ENCODE results near the gene LMO7. TPM values are rescaled to one million over a fixed set of nuclear protein-coding genes. Genes with fewer than 3 reads are reported as not detected.

Gene LMO7
- total and polyA plus RNA-seq, 3 donors from 2014 or later = 39.1 to 132 (median 111) TPM

- no peak for TF ChIP-seq POLR2A (IDR thresholded peaks at IDR 0.05)
- no peak for TF ChIP-seq CTCF (IDR thresholded peaks at IDR 0.05)
- intact Hi-C loops (cut with DNase I; ENCODE audit: low total_unique reads) = no loop called here
- H3K4me3 ChIP-seq = no peak overlapping the region
- H3K27me3 ChIP-seq = no peaks in the 10 kb centered on the region
- H3K27ac ChIP-seq = no peak overlapping the region
- H3K36me3 ChIP-seq (ENCODE audit: low read depth, missing control alignments) = no peaks in the 10 kb centered on the region
- no peaks in the 10 kb centered on the region for H3K9me3 ChIP-seq
- H3K4me1 ChIP-seq = no peaks in the 10 kb centered on the region
- WGBS, 2 donors = 93 to 97% methylated on average over 2 of the region's 2 CpGs
- no peak for DNase-seq
These were observed 33.1 kb upstream of the LMO7 start for GRCh38 chr13:75603038-75603437.

GRCh38 chr13:75607447-75607846 is 28.7 kb upstream of the LMO7 start:
- H3K36me3 ChIP-seq (ENCODE audit: low read depth, missing control alignments) = no peaks in the 10 kb centered on the region
- DNase-seq = no peak
- no peaks in the 10 kb centered on the region for H3K27me3 ChIP-seq
- TF ChIP-seq POLR2A (IDR thresholded peaks at IDR 0.05) (no peak), CTCF (IDR thresholded peaks at IDR 0.05) (no peak)
- intact Hi-C loops (cut with DNase I; ENCODE audit: low total_unique reads) = no loop called here
- no peaks in the 10 kb centered on the region for H3K9me3 ChIP-seq
- H3K4me3 ChIP-seq = no peak overlapping the region
- no peaks in the 10 kb centered on the region for H3K4me1 ChIP-seq
- no peak overlapping the region for H3K27ac ChIP-seq
- 97 to 98% methylated on average over 2 of the region's 2 CpGs for WGBS, 2 donors

- H3K4me3 ChIP-seq = no peak overlapping the region
- no peaks in the 10 kb centered on the region for H3K36me3 ChIP-seq (ENCODE audit: low read depth, missing control alignments)
- no peak overlapping the region for H3K27ac ChIP-seq
- H3K9me3 ChIP-seq = no peaks in the 10 kb centered on the region
- no peaks in the 10 kb centered on the region for H3K4me1 ChIP-seq
- intact Hi-C loops (cut with DNase I; ENCODE audit: low total_unique reads) = no loop called here
- H3K27me3 ChIP-seq = no peaks in the 10 kb centered on the region
- no peak for DNase-seq
- TF ChIP-seq CTCF (IDR thresholded peaks at IDR 0.05) (no peak), POLR2A (IDR thresholded peaks at IDR 0.05) (no peak)
These were observed 25.7 kb upstream of the LMO7 start for GRCh38 chr13:75610466-75610865.

- intact Hi-C loops (cut with DNase I; ENCODE audit: low total_unique reads) = no loop called here
- WGBS, 2 donors = 75 to 77% methylated on average over 2 of the region's 2 CpGs
- Histone ChIP-seq H3K4me3 (no peak overlapping the region), H3K27me3 (no peaks in the 10 kb centered on the region), H3K4me1 (no peaks in the 10 kb centered on the region), H3K9me3 (no peaks in the 10 kb centered on the region), H3K27ac (no peak overlapping the region), H3K36me3 (ENCODE audit: low read depth, missing control alignments) (no peaks in the 10 kb centered on the region)
- TF ChIP-seq POLR2A (IDR thresholded peaks at IDR 0.05) = no peak
- no peak for TF ChIP-seq CTCF (IDR thresholded peaks at IDR 0.05)
- DNase-seq = no peak
These were observed 23.8 kb upstream of the LMO7 start for GRCh38 chr13:75612354-75612753.

GRCh38 chr13:75617230-75617629 is 18.9 kb upstream of the LMO7 start:
- Histone ChIP-seq H3K9me3 (no peaks in the 10 kb centered on the region), H3K27ac (no peak overlapping the region), H3K27me3 (no peaks in the 10 kb centered on the region), H3K4me1 (no peaks in the 10 kb centered on the region), H3K36me3 (ENCODE audit: low read depth, missing control alignments) (no peaks in the 10 kb centered on the region), H3K4me3 (no peak overlapping the region)
- DNase-seq = no peak
- intact Hi-C loops (cut with DNase I; ENCODE audit: low total_unique reads) = no loop called here
- WGBS, 2 donors = 88 to 100% methylated on average over 1 of the region's 1 CpG
- TF ChIP-seq POLR2A (IDR thresholded peaks at IDR 0.05) (no peak), CTCF (IDR thresholded peaks at IDR 0.05) (no peak)

Data from testis (tissue), 3 donors.